Stimulated activated CD4-positive, alpha-beta T cell treated with anti-CD3 and anti-CD28 coated beads, Interleukin-1b, Interleukin-23, amount 100 ng/mL, for 24 hours (primary cell): ENCODE data around the gene POLR1G.

Experiments used
- DNase-seq, 4 experiments: peaks; one replicate each; pipeline ENCODE4 v3.0.0-alpha.2; 2020; ENCODE audit warnings: low read depth in 4 of 4, low spot score in 1 of 4

Gene POLR1G

GRCh38 chr19:45444318-45445041 is 38.0 kb downstream of the POLR1G start:
- DNase-seq: peak in 2 of 4 experiments; percentile 53 to 62

- DNase-seq: no peak
Measured at GRCh38 chr19:45445139-45445538, 38.7 kb downstream of the POLR1G start.

DNA sequence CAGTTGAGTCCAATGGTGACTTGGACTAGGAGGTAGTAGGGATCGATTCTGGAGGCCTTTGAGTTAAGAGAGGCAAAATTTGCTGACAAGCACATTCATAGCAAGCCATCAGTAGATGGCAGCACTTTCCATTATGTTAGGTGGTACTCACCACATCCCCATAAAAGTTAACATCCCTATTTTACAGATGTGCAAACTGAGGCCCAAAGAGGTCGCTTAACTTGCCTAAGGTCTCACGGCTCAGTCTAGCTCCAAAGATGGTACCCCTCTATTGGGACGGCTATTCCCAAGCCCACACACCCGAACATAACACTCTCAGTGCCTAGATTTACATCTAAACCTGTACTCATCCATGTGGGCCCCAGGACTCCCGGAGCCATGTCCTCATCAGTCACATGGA is 39.9 kb downstream of the POLR1G start:
- DNase-seq: no peak

GRCh38 chr19:45446944-45447343 is 40.5 kb downstream of the POLR1G start:
- no peak for DNase-seq

DNA sequence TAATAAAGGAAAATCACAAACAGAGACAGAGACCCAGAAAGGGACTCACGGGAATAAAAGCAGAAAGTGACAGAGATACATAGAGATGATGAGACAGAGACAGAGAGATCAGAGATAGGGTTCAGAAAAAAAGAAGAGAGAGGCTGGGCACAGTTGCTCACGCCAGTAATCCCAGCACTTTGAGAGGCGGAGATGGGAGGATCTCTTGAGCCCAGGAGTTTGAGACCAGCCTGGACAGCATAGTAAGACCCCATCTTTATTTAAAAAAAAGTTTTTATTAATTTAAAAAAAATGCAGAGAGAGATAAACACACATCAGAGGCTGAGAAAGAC is 41.9 kb downstream of the POLR1G start:
- no peak for DNase-seq

DNA sequence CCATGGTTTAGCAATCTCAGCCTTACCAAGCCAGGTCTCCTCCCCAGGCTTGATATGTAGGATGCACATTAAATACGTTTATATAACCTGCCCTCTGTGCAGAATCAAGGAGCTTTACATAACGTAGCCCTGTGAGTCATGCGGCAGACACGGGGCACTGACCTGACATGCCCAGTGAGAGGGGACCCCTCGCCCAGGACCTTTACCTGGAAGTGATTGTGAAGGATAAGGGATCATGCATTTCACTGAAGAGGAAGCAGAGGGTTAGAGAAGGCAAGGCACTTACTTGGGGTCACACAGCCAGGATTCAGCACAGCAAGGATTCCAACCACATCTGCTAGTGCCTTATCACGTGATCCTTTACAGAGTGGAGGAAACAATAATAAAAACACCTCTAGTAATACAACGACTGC is 42.4 kb downstream of the POLR1G start:
- no peak for DNase-seq

DNA sequence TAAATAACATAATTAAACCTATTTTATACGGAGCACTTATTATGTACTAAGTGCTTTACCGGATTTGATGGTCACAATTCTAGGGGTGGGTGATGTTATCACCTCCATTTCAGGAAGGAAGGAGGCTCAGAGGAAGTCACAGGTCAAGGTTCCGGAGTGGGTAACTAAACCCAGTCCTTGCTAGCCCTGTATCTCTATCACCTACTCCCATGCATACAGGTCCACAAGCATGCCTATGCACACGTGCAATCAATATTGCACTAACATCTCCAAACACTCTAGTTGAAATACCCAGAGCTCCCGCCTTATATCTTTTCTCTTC is 43.5 kb downstream of the POLR1G start:
- DNase-seq: no peak

DNA sequence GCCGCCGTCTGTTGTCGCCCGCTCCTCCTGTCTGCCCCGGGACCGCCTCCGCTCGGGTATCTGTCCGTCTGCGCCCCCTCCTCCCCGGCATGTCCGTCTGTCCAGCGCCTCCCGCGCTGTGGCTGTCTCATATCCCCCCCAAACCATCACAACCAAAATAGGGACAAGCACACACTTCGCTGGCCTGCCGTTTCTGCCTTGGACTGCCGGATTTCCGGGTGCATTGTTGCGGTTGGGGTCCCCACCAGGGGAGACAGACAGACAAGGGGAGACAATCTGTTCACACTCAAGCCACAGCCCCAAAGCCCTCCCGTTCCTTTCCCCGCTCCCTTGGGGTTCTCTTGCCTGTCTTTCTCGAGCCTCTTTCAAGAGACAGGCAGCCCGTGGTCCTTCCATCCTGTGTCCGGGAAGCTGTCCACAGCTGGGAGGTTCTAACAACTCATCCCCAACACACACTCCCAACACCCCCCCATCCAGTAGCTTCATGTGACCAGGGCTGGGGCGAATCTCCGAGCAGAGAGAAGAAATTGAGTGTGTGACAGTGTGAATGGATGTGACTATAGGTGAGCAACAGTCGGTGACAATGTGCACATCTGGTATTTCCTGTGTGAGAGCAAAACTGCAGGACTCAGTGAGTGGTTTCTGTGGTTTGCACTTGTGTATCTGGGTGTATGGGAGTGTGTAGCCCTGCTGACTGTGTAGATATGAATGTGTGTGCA is 44.8 kb downstream of the POLR1G start:
- DNase-seq: no peak

GRCh38 chr19:45451850-45452387 is 45.5 kb downstream of the POLR1G start:
- DNase-seq: no peak

GRCh38 chr19:45455707-45456499 is 49.5 kb downstream of the POLR1G start:
- DNase-seq: no peak

GRCh38 chr19:45456500-45456815 is 50.0 kb downstream of the POLR1G start:
- no peak for DNase-seq

- DNase-seq: no peak
Measured at GRCh38 chr19:45457776-45458175, 51.3 kb downstream of the POLR1G start.
